Transverse colon (tissue), 4 donors: ENCODE results near the gene RRP12. TPM values are rescaled to one million over a fixed set of nuclear protein-coding genes. Genes with fewer than 3 reads are reported as not detected.
A peak's percentile ranks its signal among the peaks of the same experiment; 100 is the strongest.

Source experiments
- DNase-seq: peaks from one replicate; pipeline ENCODE4 v3.0.0-alpha.2; 2019
- H3K27ac ChIP-seq, 4 donors: fragments of 200-600 bp; sonication (generic); 2 replicates each; pipeline ENCODE4 v1.5.1; 2016 to 2018; ENCODE audit warnings: inconsistent platforms in 4 of 4
- H3K27me3 ChIP-seq: fragments of 200-600 bp; sonication (generic); 2 replicates; pipeline ENCODE4 v1.5.1; 2017; ENCODE audit warnings: inconsistent platforms
- H3K36me3 ChIP-seq, 4 donors: fragments of 200-600 bp; sonication (generic); 2 replicates each; pipeline ENCODE4 v1.5.1; 2017 to 2019; ENCODE audit warnings: inconsistent platforms in 4 of 4
- H3K4me1 ChIP-seq, 4 donors: fragments of 200-600 bp; sonication (generic); 2 replicates each; pipeline ENCODE4 v1.5.1; 2017 to 2020; ENCODE audit warnings: inconsistent platforms in 4 of 4
- H3K4me3 ChIP-seq, 4 donors: fragments of 200-600 bp; sonication (generic); 1 replicate in 1 of 4; 2 replicates in 3 of 4; pipeline versions ENCODE4 v1.5.1 to v1.6.1; 2017 to 2019; ENCODE audit warnings: inconsistent platforms in 4 of 4
- H3K9me3 ChIP-seq, 2 donors: fragments of 200-600 bp; sonication (generic); 2 replicates each; pipeline ENCODE4 v1.5.1; 2017 to 2019; ENCODE audit warnings: inconsistent platforms in 2 of 2
- EP300 ChIP-seq: sonication (generic); formaldehyde crosslinking; IDR thresholded peaks from one replicate; pipeline ENCODE4 v1.6.1; 2017; ENCODE audit warnings: antibody characterized with exemption, low read depth
- POLR2A ChIP-seq: fragments of 450-650 bp; IDR thresholded peaks from one replicate; pipeline ENCODE4 v1.6.1; 2016; ENCODE audit warnings: antibody characterized with exemption, mild to moderate bottlenecking, moderate library complexity
- POLR2AphosphoS5 ChIP-seq, 3 donors: sonication (generic); formaldehyde crosslinking; IDR thresholded peaks; one replicate each; pipeline ENCODE4 v1.6.1; 2016; ENCODE audit warnings: antibody characterized with exemption in 3 of 3
- WGBS, 2 donors: methylation state at CpG; one replicate each; pipeline ENCODE4 v1.1.5; 2018; ENCODE audit warnings: low coverage in 1 of 2; 5-methylcytosine and 5-hydroxymethylcytosine counted together
- in situ Hi-C, 4 donors: fragments of 200-750 bp; cut with MboI; loops; one replicate each; pipeline versions ENCODE4 v1.15.0 to v1.15.1; 2017; ENCODE audit warnings: low sequenced_read_pairs in 3 of 4, low pct_ligation_motif_present in 1 of 4, low pct_unique_long_range_greater_than_20kb in 1 of 4
- intact Hi-C: fragments of 100-400 bp; cut with DNase I; formaldehyde crosslinking; loops from one replicate; pipeline ENCODE4 v1.15.1; 2023; ENCODE audit warnings: low total_unique reads
- total RNA-seq, 4 donors: library from RNA; depleted of rRNA; stranded (reverse); fragments of >200 nt; gene quantifications; one replicate each; pipeline ENCODE4 v1.1.0, GENCODE V29; 2016
- TF ChIP-seq, protein P1 (sequence below), 5 experiments: fragments of 200-600 bp in 3 of 5; fragments of 450-650 bp in 2 of 5; sonication (generic) in 3 of 5; IDR thresholded peaks; 1 replicate in 2 of 5; 2 replicates in 3 of 5; pipeline ENCODE4 v1.5.1; 2016 to 2017; ENCODE audit warnings: antibody characterized with exemption in 5 of 5, inconsistent platforms in 3 of 5, mild to moderate bottlenecking in 2 of 5, moderate library complexity in 1 of 5

Gene RRP12
- total RNA-seq, 4 donors from 2014 or later, result 5.7 to 14.0 (median 11.5) TPM

DNA sequence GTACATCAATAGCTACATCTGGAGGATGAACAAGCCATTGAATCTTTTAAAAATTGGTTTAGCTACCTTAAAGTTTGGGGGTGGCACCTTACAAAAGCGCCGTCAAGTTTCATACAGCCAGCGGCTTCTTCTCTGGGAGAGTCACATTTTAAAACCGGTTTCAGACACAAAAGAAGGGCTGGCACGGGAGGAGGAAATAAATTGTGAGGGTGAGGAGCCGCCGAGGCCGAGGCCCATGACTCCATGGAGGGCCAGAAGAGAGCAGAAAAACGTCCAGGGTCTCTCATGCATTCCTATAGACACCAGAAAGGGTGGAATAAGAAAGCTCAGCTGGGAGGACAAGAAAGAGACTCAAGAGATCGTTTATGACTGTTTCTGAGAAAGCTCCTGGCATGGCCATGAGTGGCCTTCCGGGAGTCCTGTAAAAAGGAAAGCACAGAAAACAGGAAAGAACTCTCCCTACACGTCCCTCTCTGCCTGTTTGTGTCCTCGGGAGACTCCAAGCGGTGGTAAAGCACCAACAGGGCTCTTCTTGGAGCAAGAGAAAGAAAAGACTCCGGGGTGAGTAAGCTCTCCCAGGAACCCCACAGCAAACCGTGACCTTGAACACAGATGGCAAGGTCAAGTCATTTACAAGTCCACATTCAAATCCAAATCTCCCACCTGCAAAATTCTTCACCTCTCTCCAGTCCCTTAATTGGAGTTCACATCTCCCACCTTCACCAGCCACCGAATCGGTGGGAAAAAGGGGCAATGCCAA lies 68.4 kb downstream of the RRP12 start:
- no peaks in the 10 kb centered on the region for H3K36me3 ChIP-seq
- no peaks in the 10 kb centered on the region for H3K9me3 ChIP-seq
- H3K4me1 ChIP-seq, result peaks cover 12 to 77% (median 57%) of the 10 kb centered on the region in 4 donors
- H3K4me3 ChIP-seq, result peak overlapping the region; percentile 82 to 98 (median 88)
- DNase-seq, result peak; percentile 59
- TF ChIP-seq EP300 (no peak), POLR2AphosphoS5 (IDR thresholded peaks at IDR 0.05) (peak in 2 of 3 donors; percentile 52 to 70), POLR2A (no peak)
- TF ChIP-seq, protein P1, sequence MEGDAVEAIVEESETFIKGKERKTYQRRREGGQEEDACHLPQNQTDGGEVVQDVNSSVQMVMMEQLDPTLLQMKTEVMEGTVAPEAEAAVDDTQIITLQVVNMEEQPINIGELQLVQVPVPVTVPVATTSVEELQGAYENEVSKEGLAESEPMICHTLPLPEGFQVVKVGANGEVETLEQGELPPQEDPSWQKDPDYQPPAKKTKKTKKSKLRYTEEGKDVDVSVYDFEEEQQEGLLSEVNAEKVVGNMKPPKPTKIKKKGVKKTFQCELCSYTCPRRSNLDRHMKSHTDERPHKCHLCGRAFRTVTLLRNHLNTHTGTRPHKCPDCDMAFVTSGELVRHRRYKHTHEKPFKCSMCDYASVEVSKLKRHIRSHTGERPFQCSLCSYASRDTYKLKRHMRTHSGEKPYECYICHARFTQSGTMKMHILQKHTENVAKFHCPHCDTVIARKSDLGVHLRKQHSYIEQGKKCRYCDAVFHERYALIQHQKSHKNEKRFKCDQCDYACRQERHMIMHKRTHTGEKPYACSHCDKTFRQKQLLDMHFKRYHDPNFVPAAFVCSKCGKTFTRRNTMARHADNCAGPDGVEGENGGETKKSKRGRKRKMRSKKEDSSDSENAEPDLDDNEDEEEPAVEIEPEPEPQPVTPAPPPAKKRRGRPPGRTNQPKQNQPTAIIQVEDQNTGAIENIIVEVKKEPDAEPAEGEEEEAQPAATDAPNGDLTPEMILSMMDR (IDR thresholded peaks at IDR 0.05), result peak in 3 of 5 experiments; percentile 4 to 13 (median 12)
- in situ Hi-C loops (no loop called here), intact Hi-C loops (no loop called here)
- H3K27ac ChIP-seq, result peak overlapping the region; percentile 98 to 99 (median 98)
- WGBS, 2 donors, result 13 to 19% methylated on average over 14 to 18 of the region's 18 CpGs
- no peaks in the 10 kb centered on the region for H3K27me3 ChIP-seq

DNA sequence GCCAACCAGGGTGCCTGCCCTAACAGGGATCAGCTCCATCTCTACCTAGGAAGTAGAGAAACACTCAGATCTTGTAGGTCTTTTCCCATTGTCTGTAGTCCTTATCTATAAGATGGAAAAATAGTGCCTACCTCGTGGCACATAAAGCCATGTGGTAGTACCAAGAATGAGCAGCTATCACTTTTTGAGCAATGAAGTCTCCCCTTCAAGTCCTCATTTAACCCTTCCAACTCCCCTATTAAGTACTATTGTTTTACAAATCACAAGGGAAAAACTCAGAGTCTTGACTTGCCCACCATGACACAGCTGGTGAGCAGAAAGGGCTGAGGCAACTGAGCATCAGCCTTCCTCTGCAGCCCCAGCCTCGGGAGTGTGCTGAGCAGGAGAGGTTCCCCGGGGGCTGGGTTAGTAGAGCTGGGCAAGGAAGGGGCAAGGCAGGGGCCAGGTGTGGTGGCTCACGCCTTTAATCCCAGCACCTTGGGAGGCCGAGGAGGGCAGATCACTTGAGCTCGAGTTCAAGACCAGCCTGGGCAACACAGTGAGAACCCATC lies 69.9 kb downstream of the RRP12 start:
- WGBS, 2 donors, result 40 to 57% methylated on average over 1 to 6 of the region's 6 CpGs
- Histone ChIP-seq H3K27ac (peak overlapping the region; percentile 98 to 99 (median 98)), H3K4me3 (peak overlapping the region in 3 of 4 donors; percentile 86 to 98 (median 89))

DNA sequence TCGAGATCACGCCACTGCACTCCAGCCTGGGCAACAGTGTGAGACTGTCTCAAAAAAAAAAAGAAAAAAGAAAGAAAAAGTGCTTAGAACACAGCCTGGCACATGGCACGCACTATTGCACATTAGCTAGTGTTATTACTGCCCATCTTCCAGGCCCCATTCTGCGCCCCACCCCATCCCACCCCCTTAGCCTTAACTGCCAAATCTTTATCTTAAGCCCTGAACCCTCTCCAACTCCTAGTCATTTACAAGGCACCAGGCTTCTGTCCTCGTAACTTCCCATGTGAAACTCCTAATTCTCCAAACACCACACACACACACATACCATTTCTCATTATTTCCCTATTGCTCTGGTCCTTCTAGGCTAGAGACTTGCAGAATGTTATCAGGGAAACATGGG lies 71.4 kb downstream of the RRP12 start:
- intact Hi-C loops, result no loop called here
- no peaks in the 10 kb centered on the region for H3K9me3 ChIP-seq
- in situ Hi-C loops, result no loop called here
- DNase-seq, result no peak
- peak overlapping the region in 1 of 4 donors; percentile 3 for H3K4me3 ChIP-seq
- H3K27ac ChIP-seq, result peak overlapping the region; percentile 47 to 75 (median 52)
- H3K4me1 ChIP-seq, result peaks cover 12 to 62% (median 38%) of the 10 kb centered on the region in 4 donors
- TF ChIP-seq POLR2AphosphoS5 (IDR thresholded peaks at IDR 0.05), result no peak
- no peak for TF ChIP-seq POLR2A
- TF ChIP-seq, protein P1 (IDR thresholded peaks at IDR 0.05), result no peak
- no peak for TF ChIP-seq EP300
- H3K27me3 ChIP-seq, result no peaks in the 10 kb centered on the region
- H3K36me3 ChIP-seq, result no peaks in the 10 kb centered on the region
- WGBS, 2 donors, result 68 to 76% methylated on average over 4 to 5 of the region's 5 CpGs

More for the DNA sequence above, 69.9 kb downstream of the RRP12 start:
- intact Hi-C loops (no loop called here), in situ Hi-C loops (no loop called here)
- no peaks in the 10 kb centered on the region for H3K36me3 ChIP-seq
- H3K9me3 ChIP-seq, result no peaks in the 10 kb centered on the region
- H3K4me1 ChIP-seq, result peaks cover 12 to 73% (median 46%) of the 10 kb centered on the region in 4 donors
- DNase-seq, result no peak
- no peaks in the 10 kb centered on the region for H3K27me3 ChIP-seq
- TF ChIP-seq, protein P1 (IDR thresholded peaks at IDR 0.05), result no peak

DNA sequence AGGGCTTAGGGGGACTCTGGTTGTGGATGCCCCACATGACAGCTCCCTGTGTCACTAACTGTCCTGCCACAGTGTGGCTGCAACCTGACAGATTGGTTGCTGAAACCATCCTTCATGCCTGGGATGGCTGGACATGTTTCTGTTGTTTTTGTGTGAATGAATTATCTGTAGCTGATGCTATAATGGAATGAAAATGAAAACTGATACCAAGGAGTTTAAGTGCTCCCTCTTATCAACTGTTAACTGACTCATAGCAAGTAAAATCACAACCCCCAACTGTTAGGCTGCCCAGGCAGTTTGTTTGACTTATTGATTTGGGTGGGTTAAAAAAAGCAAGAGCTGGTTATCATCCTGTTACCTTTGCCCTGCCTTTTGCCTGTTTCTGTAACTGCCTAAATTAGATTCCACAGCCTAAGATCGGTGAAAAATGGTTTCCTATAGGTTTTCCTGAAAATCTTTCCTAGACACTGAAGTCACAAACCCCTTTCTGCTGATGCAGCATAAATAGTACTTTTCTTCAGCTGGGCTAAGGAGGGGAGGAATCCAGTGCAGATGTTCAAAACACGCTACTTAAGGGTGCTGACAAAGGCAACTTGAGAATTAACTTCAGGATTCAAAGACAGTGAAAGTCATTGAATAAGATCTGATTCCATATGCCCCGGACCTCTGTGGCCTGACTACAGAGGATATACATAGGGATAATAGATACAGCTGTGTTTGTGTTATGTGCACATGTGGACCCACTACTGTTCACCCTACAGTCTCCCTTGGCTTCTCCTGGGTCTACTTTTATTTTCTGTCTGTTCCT lies 72.3 kb downstream of the RRP12 start:
- in situ Hi-C loops (no loop called here), intact Hi-C loops (no loop called here)
- Histone ChIP-seq H3K36me3 (no peaks in the 10 kb centered on the region), H3K4me3 (peak overlapping the region in 1 of 4 donors; percentile 3), H3K27ac (peak overlapping the region; percentile 47 to 75 (median 52)), H3K27me3 (no peaks in the 10 kb centered on the region), H3K4me1 (peaks cover 12 to 62% (median 38%) of the 10 kb centered on the region in 4 donors), H3K9me3 (no peaks in the 10 kb centered on the region)
- 72 to 74% methylated on average over 3 of the region's 3 CpGs for WGBS, 2 donors
- no peak for DNase-seq
- TF ChIP-seq POLR2A, result no peak
